Measurements from ENCODE around the gene TM6SF1.

Gene TM6SF1

DNA sequence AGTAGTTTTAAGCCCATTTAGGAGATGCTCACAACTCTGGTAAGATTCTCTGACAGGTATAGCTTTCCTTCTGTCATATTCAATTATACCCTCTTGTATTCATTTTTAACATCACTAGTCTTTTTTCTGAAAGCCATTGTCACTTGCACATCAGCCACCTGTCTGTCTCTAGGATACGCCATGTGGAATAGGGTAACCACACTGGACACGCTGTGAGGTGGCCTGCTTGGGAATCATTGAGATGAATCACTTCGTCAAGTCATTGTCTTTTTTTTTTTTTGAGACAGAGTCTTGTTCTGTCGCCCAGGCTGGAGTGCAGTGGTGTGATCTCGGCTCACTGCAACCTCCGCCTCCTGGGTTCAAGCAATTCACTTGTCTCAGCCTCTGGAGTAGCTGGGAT is 7.4 kb downstream of the TM6SF1 start:
- H3K36me3 ChIP-seq (ENCODE audit: insufficient read depth, low read length) = no peaks in the 10 kb centered on the region
- no peaks in the 10 kb centered on the region for H3F3A ChIP-seq (ENCODE audit: insufficient read depth, low read length)
- H3K27ac ChIP-seq (ENCODE audit: low read depth, low read length, poor library complexity, severe bottlenecking) = no peak overlapping the region
- no peaks in the 10 kb centered on the region for H3K79me2 ChIP-seq (ENCODE audit: insufficient read depth, low read length)
- no peak overlapping the region for H3K9ac ChIP-seq (ENCODE audit: low read length)
- H3K4me1 ChIP-seq (ENCODE audit: insufficient read depth, low read length, severe bottlenecking) = no peaks in the 10 kb centered on the region
- TF ChIP-seq CTCF (IDR thresholded peaks at IDR 0.05; ENCODE audit: low read length) (no peak), EZH2 (IDR thresholded peaks at IDR 0.05; ENCODE audit: borderline replicate concordance, low read length) (no peak)
- no peaks in the 10 kb centered on the region for H4K20me1 ChIP-seq (ENCODE audit: insufficient read depth, low read length)
- H3K4me2 ChIP-seq (ENCODE audit: low read length) = no peak overlapping the region
- no peaks in the 10 kb centered on the region for H3K9me2 ChIP-seq (ENCODE audit: low read depth, low read length)
- no peaks in the 10 kb centered on the region for H3K9me3 ChIP-seq (ENCODE audit: low read length)
- H3K27me3 ChIP-seq (ENCODE audit: insufficient read depth, low read length) = peaks cover 4% of the 10 kb centered on the region; the same call in 1 of the 2 replicates
- H3K4me3 ChIP-seq (ENCODE audit: low read depth, low read length, poor library complexity, severe bottlenecking) = no peak overlapping the region
- H2AFZ ChIP-seq (ENCODE audit: low read length) = no peak overlapping the region

DNA sequence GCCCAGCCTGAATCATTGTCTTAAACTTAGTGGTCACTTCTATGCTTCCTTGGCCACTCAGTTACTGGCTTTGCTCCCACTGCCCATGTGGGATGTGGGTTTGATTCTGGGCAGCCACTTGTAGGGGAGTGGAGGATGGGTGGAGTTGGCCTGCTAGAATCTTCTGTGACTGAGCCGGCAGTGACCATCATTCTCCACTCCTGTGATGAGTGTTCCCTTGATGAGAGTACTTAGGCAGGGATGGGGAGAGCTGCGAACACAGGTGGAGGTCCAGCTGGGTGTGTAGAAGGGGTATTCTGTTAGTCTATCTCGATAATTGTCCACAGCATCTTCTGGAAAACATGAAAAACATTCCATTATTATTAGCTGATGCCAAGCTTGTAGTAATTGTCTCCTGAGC is 8.0 kb downstream of the TM6SF1 start:
- Histone ChIP-seq H4K20me1 (ENCODE audit: insufficient read depth, low read length) (no peaks in the 10 kb centered on the region), H3K4me3 (ENCODE audit: low read depth, low read length, poor library complexity, severe bottlenecking) (no peak overlapping the region), H3K36me3 (ENCODE audit: insufficient read depth, low read length) (no peaks in the 10 kb centered on the region), H3K27ac (ENCODE audit: low read depth, low read length, poor library complexity, severe bottlenecking) (no peak overlapping the region), H3K27me3 (ENCODE audit: insufficient read depth, low read length) (peaks cover 4% of the 10 kb centered on the region; the same call in 1 of the 2 replicates), H3K9me2 (ENCODE audit: low read depth, low read length) (no peaks in the 10 kb centered on the region), H3F3A (ENCODE audit: insufficient read depth, low read length) (no peaks in the 10 kb centered on the region), H3K9ac (ENCODE audit: low read length) (no peak overlapping the region), H3K79me2 (ENCODE audit: insufficient read depth, low read length) (no peaks in the 10 kb centered on the region), H3K4me2 (ENCODE audit: low read length) (no peak overlapping the region), H3K9me3 (ENCODE audit: low read length) (no peaks in the 10 kb centered on the region), H3K4me1 (ENCODE audit: insufficient read depth, low read length, severe bottlenecking) (no peaks in the 10 kb centered on the region), H2AFZ (ENCODE audit: low read length) (no peak overlapping the region)
- TF ChIP-seq EZH2 (IDR thresholded peaks at IDR 0.05; ENCODE audit: borderline replicate concordance, low read length) (no peak), CTCF (IDR thresholded peaks at IDR 0.05; ENCODE audit: low read length) (no peak)

- Histone ChIP-seq H3K4me3 (ENCODE audit: low read depth, low read length, poor library complexity, severe bottlenecking) (no peak overlapping the region), H3K27ac (ENCODE audit: low read depth, low read length, poor library complexity, severe bottlenecking) (no peak overlapping the region), H3K9me2 (ENCODE audit: low read depth, low read length) (no peaks in the 10 kb centered on the region), H3K4me2 (ENCODE audit: low read length) (no peak overlapping the region), H3K9ac (ENCODE audit: low read length) (no peak overlapping the region), H3K4me1 (ENCODE audit: insufficient read depth, low read length, severe bottlenecking) (no peaks in the 10 kb centered on the region), H3K79me2 (ENCODE audit: insufficient read depth, low read length) (no peaks in the 10 kb centered on the region), H3K9me3 (ENCODE audit: low read length) (no peaks in the 10 kb centered on the region), H3K36me3 (ENCODE audit: insufficient read depth, low read length) (no peaks in the 10 kb centered on the region), H3F3A (ENCODE audit: insufficient read depth, low read length) (no peaks in the 10 kb centered on the region), H2AFZ (ENCODE audit: low read length) (no peak overlapping the region), H4K20me1 (ENCODE audit: insufficient read depth, low read length) (no peaks in the 10 kb centered on the region), H3K27me3 (ENCODE audit: insufficient read depth, low read length) (peaks cover 4% of the 10 kb centered on the region; the same call in 1 of the 2 replicates)
- TF ChIP-seq CTCF (IDR thresholded peaks at IDR 0.05; ENCODE audit: low read length) = no peak
- no peak for TF ChIP-seq EZH2 (IDR thresholded peaks at IDR 0.05; ENCODE audit: borderline replicate concordance, low read length)
Measured at GRCh38 chr15:83115831-83116565, 8.6 kb downstream of the TM6SF1 start.
